NB4 (cell line): ENCODE measurements around the gene GNG13.

Source experiments
- DNase-seq: peaks from one replicate; pipeline ENCODE4 v3.0.0; 2010; ENCODE audit warnings: low read depth
- H3K4me3 ChIP-seq: one replicate; pipeline ENCODE4 v1.5.1; 2011; ENCODE audit warnings: mild to moderate bottlenecking, low read depth, low read length, moderate library complexity
- CTCF ChIP-seq: IDR thresholded peaks from one replicate; pipeline ENCODE4 v1.5.1; 2012; ENCODE audit warnings: low read depth, low read length
- MAX ChIP-seq: IDR thresholded peaks from 2 replicates; pipeline ENCODE4 v1.6.1; 2011; ENCODE audit warnings: low read depth, low read length
- MYC ChIP-seq: IDR thresholded peaks from 2 replicates; pipeline ENCODE4 v1.6.1; 2011; ENCODE audit warnings: low read depth, low read length
- POLR2A ChIP-seq: IDR thresholded peaks from 2 replicates; pipeline ENCODE4 v1.6.1; 2011; ENCODE audit warnings: mild to moderate bottlenecking; ENCODE audit not compliant: insufficient read length; ENCODE audit errors: extremely low read depth

The GNG13 gene

GRCh38 chr16:799948-800833 lies at the start of gene GNG13:
Gene GNG13 (minus strand): TSS chr16:800734. CDS start chr16:799077, 1,657 bp downstream.
- no peak within 1 kb of the TSS for H3K4me3 ChIP-seq
- no peak for DNase-seq
- TF ChIP-seq MAX, result no peak
- TF ChIP-seq CTCF, result no peak
- no peak for TF ChIP-seq POLR2A
- TF ChIP-seq MYC, result no peak

- no peak overlapping the region for H3K4me3 ChIP-seq
- TF ChIP-seq POLR2A (no peak), CTCF (no peak), MAX (no peak), MYC (no peak)
- no peak for DNase-seq
Observed at GRCh38 chr16:848510-849253, 48.1 kb upstream of the GNG13 start.

- no peak for DNase-seq
- H3K4me3 ChIP-seq, result no peak overlapping the region
- TF ChIP-seq MAX (no peak), MYC (no peak), CTCF (no peak), POLR2A (no peak)
Observed at GRCh38 chr16:847681-848445, 47.3 kb upstream of the GNG13 start.

GRCh38 chr16:847151-847550 lies 46.6 kb upstream of the GNG13 start:
- no peak overlapping the region for H3K4me3 ChIP-seq
- TF ChIP-seq MYC, result no peak
- no peak for TF ChIP-seq MAX
- no peak for TF ChIP-seq POLR2A
- no peak for TF ChIP-seq CTCF
- no peak for DNase-seq

GRCh38 chr16:845351-845745 lies 44.8 kb upstream of the GNG13 start:
- no peak overlapping the region for H3K4me3 ChIP-seq
- TF ChIP-seq MYC, result no peak
- TF ChIP-seq MAX, result no peak
- no peak for TF ChIP-seq CTCF
- no peak for TF ChIP-seq POLR2A
- DNase-seq, result no peak
